Colonic mucosa (tissue), 4 donors: ENCODE measurements around the gene LRMDA. TPM values are rescaled to one million over a fixed set of nuclear protein-coding genes. Genes with fewer than 3 reads are reported as not detected.

Source experiments
- DNase-seq: peaks from one replicate; pipeline ENCODE4 v3.0.0-alpha.2; 2020
- H3K27ac ChIP-seq: fragments of 200-600 bp; one replicate; pipeline ENCODE4 v1.8.0; 2021
- H3K27me3 ChIP-seq: fragments of 200-600 bp; one replicate; pipeline ENCODE4 v1.8.0; 2021
- H3K36me3 ChIP-seq: fragments of 200-600 bp; one replicate; pipeline ENCODE4 v1.8.0; 2021
- H3K4me1 ChIP-seq: fragments of 200-600 bp; one replicate; pipeline ENCODE4 v1.8.0; 2021; ENCODE audit warnings: mild to moderate bottlenecking
- H3K4me3 ChIP-seq: fragments of 200-600 bp; one replicate; pipeline ENCODE4 v1.8.0; 2021
- H3K9ac ChIP-seq, 2 donors: one replicate each; pipeline ENCODE4 v1.7.0; 2013; ENCODE audit warnings: control low read depth in 2 of 2, low read depth in 2 of 2, low read length in 2 of 2
- H3K9me3 ChIP-seq: fragments of 200-600 bp; one replicate; pipeline ENCODE4 v1.8.0; 2021
- CTCF ChIP-seq: fragments of 200-600 bp; IDR thresholded peaks from one replicate; pipeline ENCODE4 v1.8.0; 2022; ENCODE audit warnings: antibody characterized with exemption, mild to moderate bottlenecking
- intact Hi-C: fragments of 100-400 bp; cut with DNase I; formaldehyde crosslinking; loops from one replicate; pipeline ENCODE4 v1.14.1; 2022
- total RNA-seq, 2 donors: library from RNA; stranded (reverse); fragmentation: NEBNext Ultra II Directional in 1 of 2; extraction: Animal tissue kit (Norgen Biotek cat#: 25700) in 1 of 2; gene quantifications; one replicate each; pipeline ENCODE4 v1.2.1, GENCODE V29; 2021
- donor health status: healthy.
- donor health status: DM: no; HTN: no; CAD: no.
- donor health status: DM: no; HTN: no; CAD: no.

LRMDA gene
- total RNA-seq, 2 donors from 2014 or later = 2.5 to 5.2 TPM

DNA sequence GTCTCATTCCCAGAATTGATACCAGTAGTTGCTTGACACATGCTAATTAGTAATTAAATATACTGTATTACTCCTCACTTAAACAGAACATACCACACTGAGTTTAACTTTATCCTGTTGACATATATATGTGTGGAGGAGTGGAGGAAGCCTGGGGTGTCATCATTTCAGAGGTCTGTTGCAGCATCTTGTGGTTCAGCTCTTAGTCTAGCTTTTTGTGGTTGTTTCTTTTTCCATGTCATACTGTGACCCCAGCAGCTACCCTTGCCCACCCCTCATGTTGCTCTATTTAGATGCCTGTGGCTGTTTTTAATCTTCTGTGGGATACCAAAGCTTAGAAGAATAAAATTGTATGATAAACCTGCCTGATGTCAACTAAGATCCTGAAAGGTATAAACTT is 875.4 kb downstream of the LRMDA start:
- Histone ChIP-seq H3K9me3 (no peaks in the 10 kb centered on the region), H3K4me3 (no peak overlapping the region), H3K4me1 (no peaks in the 10 kb centered on the region), H3K27ac (no peak overlapping the region), H3K9ac (no peak overlapping the region), H3K36me3 (no peaks in the 10 kb centered on the region), H3K27me3 (no peaks in the 10 kb centered on the region)
- no peak for DNase-seq
- intact Hi-C loops = loop anchor here (10.0 kb wide), 1 partner anchor 912 kb away; no protein-coding TSS in a partner anchor
- no peak for TF ChIP-seq CTCF

GRCh38 chr10:76309070-76309469 is 877.6 kb downstream of the LRMDA start:
- intact Hi-C loops = loop anchor here (10.0 kb wide), 1 partner anchor 914 kb away; no protein-coding TSS in a partner anchor
- no peak for DNase-seq
- Histone ChIP-seq H3K27ac (no peak overlapping the region), H3K9me3 (no peaks in the 10 kb centered on the region), H3K27me3 (no peaks in the 10 kb centered on the region), H3K9ac (no peak overlapping the region), H3K4me1 (no peaks in the 10 kb centered on the region), H3K36me3 (no peaks in the 10 kb centered on the region), H3K4me3 (no peak overlapping the region)
- no peak for TF ChIP-seq CTCF

GRCh38 chr10:76309741-76310587 is 878.5 kb downstream of the LRMDA start:
- no peaks in the 10 kb centered on the region for H3K9me3 ChIP-seq
- H3K4me3 ChIP-seq = no peak overlapping the region
- intact Hi-C loops = loop anchor here (10.0 kb wide), 1 partner anchor 915 kb away; no protein-coding TSS in a partner anchor
- no peaks in the 10 kb centered on the region for H3K27me3 ChIP-seq
- no peak for DNase-seq
- no peak overlapping the region for H3K27ac ChIP-seq
- no peak for TF ChIP-seq CTCF
- no peaks in the 10 kb centered on the region for H3K4me1 ChIP-seq
- no peaks in the 10 kb centered on the region for H3K36me3 ChIP-seq
- H3K9ac ChIP-seq = no peak overlapping the region

DNA sequence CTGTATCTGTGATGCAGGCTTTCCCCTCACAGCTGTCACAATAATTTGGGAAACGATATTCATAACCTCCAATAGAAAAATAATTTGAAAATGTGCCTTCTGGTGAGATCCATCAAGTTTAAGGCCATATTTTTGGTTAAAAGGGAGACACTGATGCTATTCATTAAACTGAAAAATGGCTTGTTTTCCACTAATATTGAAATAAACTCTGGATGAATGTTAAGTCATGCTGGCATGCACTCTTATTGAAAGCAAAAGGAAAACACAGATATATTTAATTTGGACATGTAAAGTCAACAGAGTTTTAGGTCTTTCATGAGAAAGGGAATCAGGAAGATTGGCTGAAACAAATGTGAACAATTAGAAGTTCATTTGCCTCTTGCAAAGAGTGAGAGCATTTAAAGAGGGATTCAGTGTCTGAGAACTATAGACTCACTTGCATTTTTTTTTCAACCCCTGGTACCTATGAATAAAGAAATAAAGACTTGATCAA is 879.2 kb downstream of the LRMDA start:
- H3K9me3 ChIP-seq = no peaks in the 10 kb centered on the region
- intact Hi-C loops = no loop called here
- H3K27me3 ChIP-seq = no peaks in the 10 kb centered on the region
- H3K4me3 ChIP-seq = no peak overlapping the region
- H3K27ac ChIP-seq = no peak overlapping the region
- H3K4me1 ChIP-seq = no peaks in the 10 kb centered on the region
- no peaks in the 10 kb centered on the region for H3K36me3 ChIP-seq
- no peak for DNase-seq
- TF ChIP-seq CTCF = no peak
- H3K9ac ChIP-seq = no peak overlapping the region

- Histone ChIP-seq H3K9me3 (no peaks in the 10 kb centered on the region), H3K27ac (no peak overlapping the region), H3K4me1 (no peaks in the 10 kb centered on the region), H3K36me3 (no peaks in the 10 kb centered on the region), H3K4me3 (no peak overlapping the region), H3K9ac (no peak overlapping the region), H3K27me3 (no peaks in the 10 kb centered on the region)
- no peak for DNase-seq
- TF ChIP-seq CTCF = no peak
- intact Hi-C loops = no loop called here
These were observed 880.6 kb downstream of the LRMDA start for GRCh38 chr10:76311752-76312636.
